ENCODE measurements around the gene GEMIN7.

GRCh38 chr19:45121827-45122345 lies 42.8 kb downstream of the GEMIN7 start:
- TF ChIP-seq, protein P1, sequence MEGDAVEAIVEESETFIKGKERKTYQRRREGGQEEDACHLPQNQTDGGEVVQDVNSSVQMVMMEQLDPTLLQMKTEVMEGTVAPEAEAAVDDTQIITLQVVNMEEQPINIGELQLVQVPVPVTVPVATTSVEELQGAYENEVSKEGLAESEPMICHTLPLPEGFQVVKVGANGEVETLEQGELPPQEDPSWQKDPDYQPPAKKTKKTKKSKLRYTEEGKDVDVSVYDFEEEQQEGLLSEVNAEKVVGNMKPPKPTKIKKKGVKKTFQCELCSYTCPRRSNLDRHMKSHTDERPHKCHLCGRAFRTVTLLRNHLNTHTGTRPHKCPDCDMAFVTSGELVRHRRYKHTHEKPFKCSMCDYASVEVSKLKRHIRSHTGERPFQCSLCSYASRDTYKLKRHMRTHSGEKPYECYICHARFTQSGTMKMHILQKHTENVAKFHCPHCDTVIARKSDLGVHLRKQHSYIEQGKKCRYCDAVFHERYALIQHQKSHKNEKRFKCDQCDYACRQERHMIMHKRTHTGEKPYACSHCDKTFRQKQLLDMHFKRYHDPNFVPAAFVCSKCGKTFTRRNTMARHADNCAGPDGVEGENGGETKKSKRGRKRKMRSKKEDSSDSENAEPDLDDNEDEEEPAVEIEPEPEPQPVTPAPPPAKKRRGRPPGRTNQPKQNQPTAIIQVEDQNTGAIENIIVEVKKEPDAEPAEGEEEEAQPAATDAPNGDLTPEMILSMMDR (IDR thresholded peaks at IDR 0.05), result no peak
- TF ChIP-seq POLR2A (IDR thresholded peaks at IDR 0.05), result no peak
- TF ChIP-seq POLR2AphosphoS5 (IDR thresholded peaks at IDR 0.05), result no peak
- TF ChIP-seq EP300 (IDR thresholded peaks at IDR 0.05; ENCODE audit: low read depth), result no peak

Measured in transverse colon (tissue), 4 donors.